GM21717 (cell line): ENCODE results near the gene RIPOR2.

Source experiments
- ATAC-seq: cut with Tn5 transposase; IDR thresholded peaks from one replicate; pipeline ENCODE4 v1.9.1; 2021; ENCODE audit warnings: mild to moderate bottlenecking, moderate library complexity; ENCODE audit not compliant: unreplicated experiment

The RIPOR2 gene

GRCh38 chr6:24935366-24936152, at the start of gene RIPOR2:
Gene RIPOR2 (minus strand): TSS chr6:24935960. CDS start chr6:24935898, 62 bp downstream.
- no peak for ATAC-seq

- ATAC-seq = no peak
These were observed 49.6 kb upstream of the RIPOR2 start for GRCh38 chr6:24985323-24985722.

GRCh38 chr6:24982231-24982630, 46.5 kb upstream of the RIPOR2 start:
- ATAC-seq = no peak

GRCh38 chr6:24981386-24981760, 45.6 kb upstream of the RIPOR2 start:
- ATAC-seq = no peak

- no peak for ATAC-seq
These were observed 45.0 kb upstream of the RIPOR2 start for GRCh38 chr6:24980507-24981385.

GRCh38 chr6:24979176-24979575, 43.4 kb upstream of the RIPOR2 start:
- ATAC-seq = no peak

GRCh38 chr6:24974182-24975171, 38.7 kb upstream of the RIPOR2 start:
- peak; percentile 84 for ATAC-seq

GRCh38 chr6:24972311-24972958, 36.7 kb upstream of the RIPOR2 start:
- ATAC-seq = no peak

GRCh38 chr6:24971067-24971466, 35.3 kb upstream of the RIPOR2 start:
- ATAC-seq = no peak

GRCh38 chr6:24969343-24969860, 33.6 kb upstream of the RIPOR2 start:
- no peak for ATAC-seq

GRCh38 chr6:24968783-24969182, 33.0 kb upstream of the RIPOR2 start:
- ATAC-seq = no peak

GRCh38 chr6:24967211-24967610, 31.5 kb upstream of the RIPOR2 start:
- no peak for ATAC-seq

GRCh38 chr6:24966381-24966780, 30.6 kb upstream of the RIPOR2 start:
- no peak for ATAC-seq

- no peak for ATAC-seq
These were observed 28.3 kb upstream of the RIPOR2 start for GRCh38 chr6:24963887-24964570.

GRCh38 chr6:24963339-24963738, 27.6 kb upstream of the RIPOR2 start:
- no peak for ATAC-seq

- no peak for ATAC-seq
These were observed 26.1 kb upstream of the RIPOR2 start for GRCh38 chr6:24961852-24962251.

- no peak for ATAC-seq
These were observed 25.3 kb upstream of the RIPOR2 start for GRCh38 chr6:24960991-24961475.

- no peak for ATAC-seq
These were observed 23.6 kb upstream of the RIPOR2 start for GRCh38 chr6:24959319-24959718.

GRCh38 chr6:24957199-24957598, 21.4 kb upstream of the RIPOR2 start:
- no peak for ATAC-seq
